Fibroblast of villous mesenchyme (primary cell): Measurements from ENCODE around the gene PTH1R. TPM values are rescaled to one million over a fixed set of nuclear protein-coding genes. Genes with fewer than 3 reads are reported as not detected.

Experiments
- DNase-seq: peaks from one replicate; pipeline ENCODE4 v3.0.0-alpha.2; 2010; ENCODE audit warnings: low read depth
- H3K4me3 ChIP-seq: 2 replicates; pipeline ENCODE4 v1.5.1; 2011; ENCODE audit warnings: low read depth, mild to moderate bottlenecking, low read length
- CTCF ChIP-seq: IDR thresholded peaks from 2 replicates; pipeline ENCODE4 v1.5.1; 2012; ENCODE audit warnings: low read depth, mild to moderate bottlenecking, low read length; ENCODE audit not compliant: insufficient read depth
- total RNA-seq: library from RNA; depleted of rRNA; stranded (reverse); fragments of >200 nt; gene quantifications from 2 replicates; pipeline ENCODE4 v1.2.3, GENCODE V29; 2012

The PTH1R gene
- total RNA-seq, 1 donor = 2.6 TPM

- DNase-seq = no peak
- no peak for TF ChIP-seq CTCF
These were observed 8.1 kb upstream of the PTH1R start for GRCh38 chr3:46869440-46869839.

GRCh38 chr3:46870651-46871050 lies 6.9 kb upstream of the PTH1R start:
- no peak overlapping the region for H3K4me3 ChIP-seq
- DNase-seq = no peak
- TF ChIP-seq CTCF = no peak

More at GRCh38 chr3:46869440-46869839, 8.1 kb upstream of the PTH1R start:
- H3K4me3 ChIP-seq = no peak overlapping the region

GRCh38 chr3:46871222-46871621 lies 6.3 kb upstream of the PTH1R start:
- peak; percentile 57 for DNase-seq
- H3K4me3 ChIP-seq = no peak overlapping the region
- TF ChIP-seq CTCF = no peak

- no peak for TF ChIP-seq CTCF
- DNase-seq = no peak
- H3K4me3 ChIP-seq = no peak overlapping the region
These were observed 4.0 kb upstream of the PTH1R start for GRCh38 chr3:46873521-46873920.

GRCh38 chr3:46874430-46874829 lies 3.1 kb upstream of the PTH1R start:
- peak; percentile 14 for DNase-seq
- H3K4me3 ChIP-seq = no peak overlapping the region

GRCh38 chr3:46875560-46875959 lies 2.0 kb upstream of the PTH1R start:
- no peak for DNase-seq
- no peak overlapping the region for H3K4me3 ChIP-seq
- TF ChIP-seq CTCF = no peak

More at GRCh38 chr3:46874430-46874829, 3.1 kb upstream of the PTH1R start:
- no peak for TF ChIP-seq CTCF

GRCh38 chr3:46876313-46877300 lies 914 bp upstream of the PTH1R start:
- no peak overlapping the region for H3K4me3 ChIP-seq
- no peak for DNase-seq
- no peak for TF ChIP-seq CTCF
